RWPE2 (cell line): ENCODE results near the gene LOXHD1.

ENCODE experiments used
- ATAC-seq: fragments of 200-7000 bp; cut with Tn5 transposase; 3 replicates; pipeline ENCODE4 v1.9.1; 2021; ENCODE audit warnings: low read depth
- DNase-seq: peaks from one replicate; pipeline ENCODE4 v3.0.0-alpha.2; 2020; ENCODE audit warnings: low spot score
- H3K27ac ChIP-seq: fragments of 450-650 bp; 2 replicates; pipeline ENCODE4 v1.5.1; 2017; ENCODE audit warnings: mild to moderate bottlenecking; ENCODE audit not compliant: poor library complexity, severe bottlenecking
- H3K27me3 ChIP-seq: fragments of 250-450 bp; sonication (Bioruptor Pico); 2 replicates; pipeline ENCODE4 v1.5.1; 2021; ENCODE audit warnings: mild to moderate bottlenecking, moderate library complexity; ENCODE audit not compliant: insufficient read depth, poor library complexity, severe bottlenecking
- H3K36me3 ChIP-seq: fragments of 250-450 bp; sonication (Bioruptor Pico); 2 replicates; pipeline ENCODE4 v1.5.1; 2020; ENCODE audit warnings: low read depth, mild to moderate bottlenecking, moderate library complexity
- H3K4me1 ChIP-seq: fragments of 250-450 bp; sonication (Bioruptor Pico); 2 replicates; pipeline ENCODE4 v1.5.1; 2021; ENCODE audit warnings: mild to moderate bottlenecking, moderate library complexity; ENCODE audit not compliant: insufficient read depth, poor library complexity, severe bottlenecking
- H3K4me3 ChIP-seq: fragments of 250-450 bp; sonication (Bioruptor Pico); 2 replicates; pipeline ENCODE4 v1.5.1; 2021; ENCODE audit warnings: mild to moderate bottlenecking, moderate library complexity; ENCODE audit not compliant: severe bottlenecking
- H3K9me3 ChIP-seq: fragments of 250-450 bp; sonication (Bioruptor Pico); 2 replicates; pipeline ENCODE4 v1.5.1; 2021; ENCODE audit warnings: mild to moderate bottlenecking, moderate library complexity; ENCODE audit not compliant: severe bottlenecking
- TF ChIP-seq, protein P1 (sequence below): fragments of 450-650 bp; IDR thresholded peaks from one replicate; pipeline ENCODE4 v1.5.1; 2017; ENCODE audit warnings: mild to moderate bottlenecking, moderate library complexity; ENCODE audit not compliant: poor library complexity, severe bottlenecking

Gene LOXHD1

GRCh38 chr18:46650681-46651080 lies 6.3 kb downstream of the LOXHD1 start:
- TF ChIP-seq, protein P1, sequence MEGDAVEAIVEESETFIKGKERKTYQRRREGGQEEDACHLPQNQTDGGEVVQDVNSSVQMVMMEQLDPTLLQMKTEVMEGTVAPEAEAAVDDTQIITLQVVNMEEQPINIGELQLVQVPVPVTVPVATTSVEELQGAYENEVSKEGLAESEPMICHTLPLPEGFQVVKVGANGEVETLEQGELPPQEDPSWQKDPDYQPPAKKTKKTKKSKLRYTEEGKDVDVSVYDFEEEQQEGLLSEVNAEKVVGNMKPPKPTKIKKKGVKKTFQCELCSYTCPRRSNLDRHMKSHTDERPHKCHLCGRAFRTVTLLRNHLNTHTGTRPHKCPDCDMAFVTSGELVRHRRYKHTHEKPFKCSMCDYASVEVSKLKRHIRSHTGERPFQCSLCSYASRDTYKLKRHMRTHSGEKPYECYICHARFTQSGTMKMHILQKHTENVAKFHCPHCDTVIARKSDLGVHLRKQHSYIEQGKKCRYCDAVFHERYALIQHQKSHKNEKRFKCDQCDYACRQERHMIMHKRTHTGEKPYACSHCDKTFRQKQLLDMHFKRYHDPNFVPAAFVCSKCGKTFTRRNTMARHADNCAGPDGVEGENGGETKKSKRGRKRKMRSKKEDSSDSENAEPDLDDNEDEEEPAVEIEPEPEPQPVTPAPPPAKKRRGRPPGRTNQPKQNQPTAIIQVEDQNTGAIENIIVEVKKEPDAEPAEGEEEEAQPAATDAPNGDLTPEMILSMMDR = no peak

DNA sequence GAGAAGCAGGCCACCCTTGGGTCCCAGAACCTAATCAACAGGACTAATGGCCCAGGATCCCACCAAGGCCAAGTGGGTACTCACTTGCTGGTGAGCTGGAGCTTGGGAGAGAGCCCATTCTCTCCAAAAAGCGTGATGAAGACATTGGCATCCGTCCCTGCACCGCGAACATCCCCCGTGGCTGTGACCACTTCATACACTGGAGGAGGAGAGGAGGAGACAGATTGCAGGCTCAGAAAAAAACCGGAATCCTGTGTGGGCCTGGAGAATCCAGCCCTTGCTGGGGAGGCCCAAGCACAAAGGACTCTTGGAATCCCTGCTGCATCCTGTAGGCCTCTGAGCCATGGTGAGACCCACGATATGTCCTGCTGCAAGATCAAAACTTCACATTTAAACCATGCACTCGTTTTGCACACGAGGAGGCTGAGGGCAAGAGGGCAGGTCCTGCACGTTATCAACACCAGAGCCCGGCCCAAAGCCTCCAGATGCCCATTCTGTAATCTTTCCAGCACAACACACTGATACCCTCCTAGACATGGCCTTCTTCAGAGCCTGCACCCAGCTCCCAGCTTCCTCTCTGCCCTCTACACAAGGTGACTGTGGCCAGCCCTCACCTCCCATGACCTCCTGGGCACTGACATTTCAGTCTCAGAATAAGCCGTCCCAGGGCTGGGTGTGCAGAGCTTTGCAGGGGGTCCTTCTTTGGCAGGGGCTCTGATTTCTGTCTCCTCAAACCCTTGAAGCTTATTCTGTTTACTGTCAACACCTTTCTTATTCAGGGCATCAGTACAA lies 7.8 kb downstream of the LOXHD1 start:
- no peaks in the 10 kb centered on the region for H3K9me3 ChIP-seq
- H3K4me1 ChIP-seq = no peaks in the 10 kb centered on the region
- no peak overlapping the region for H3K4me3 ChIP-seq
- no peak overlapping the region for H3K27ac ChIP-seq
- H3K27me3 ChIP-seq = peaks cover 11% of the 10 kb centered on the region
- TF ChIP-seq, protein P1 = no peak
- DNase-seq (no peak), ATAC-seq (no peak)
- H3K36me3 ChIP-seq = no peaks in the 10 kb centered on the region

More at GRCh38 chr18:46650681-46651080, 6.3 kb downstream of the LOXHD1 start:
- H3K36me3 ChIP-seq = no peaks in the 10 kb centered on the region
- ATAC-seq (no peak), DNase-seq (no peak)
- no peak overlapping the region for H3K4me3 ChIP-seq
- no peaks in the 10 kb centered on the region for H3K4me1 ChIP-seq
- H3K9me3 ChIP-seq = no peaks in the 10 kb centered on the region
- peaks cover 11% of the 10 kb centered on the region for H3K27me3 ChIP-seq
- no peak overlapping the region for H3K27ac ChIP-seq

GRCh38 chr18:46646468-46646867 lies 10.6 kb downstream of the LOXHD1 start:
- no peak for ATAC-seq
- TF ChIP-seq, protein P1 = no peak
- Histone ChIP-seq H3K4me3 (no peak overlapping the region), H3K27ac (no peak overlapping the region), H3K36me3 (no peaks in the 10 kb centered on the region), H3K9me3 (no peaks in the 10 kb centered on the region), H3K27me3 (peaks cover 6% of the 10 kb centered on the region), H3K4me1 (no peaks in the 10 kb centered on the region)
- DNase-seq = no peak

DNA sequence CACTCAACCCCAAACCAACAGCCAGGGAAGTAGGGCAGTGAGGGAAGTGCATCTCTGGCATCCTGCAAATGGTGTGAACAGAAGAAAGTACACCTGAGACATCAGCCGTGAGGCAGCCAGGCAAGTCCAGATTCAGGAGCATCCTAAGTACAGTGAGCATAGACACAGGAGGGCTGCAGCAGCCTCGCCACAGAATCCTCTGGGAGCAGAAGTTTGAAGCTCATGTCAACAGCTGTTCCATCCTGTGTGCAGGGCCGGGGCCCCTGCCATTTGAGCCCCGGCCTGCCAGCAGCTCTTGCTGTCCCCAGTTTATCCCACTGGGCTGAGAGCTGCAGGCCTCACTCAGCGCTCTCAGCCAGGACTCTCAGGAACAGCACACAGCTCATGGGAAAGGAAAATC lies 14.5 kb downstream of the LOXHD1 start:
- Histone ChIP-seq H3K4me3 (no peak overlapping the region), H3K27me3 (no peaks in the 10 kb centered on the region), H3K36me3 (no peaks in the 10 kb centered on the region), H3K4me1 (no peaks in the 10 kb centered on the region), H3K9me3 (no peaks in the 10 kb centered on the region), H3K27ac (no peak overlapping the region)
- no peak for DNase-seq
- TF ChIP-seq, protein P1 = no peak
- ATAC-seq = no peak

GRCh38 chr18:46641917-46642316 lies 15.1 kb downstream of the LOXHD1 start:
- Histone ChIP-seq H3K9me3 (no peaks in the 10 kb centered on the region), H3K4me1 (no peaks in the 10 kb centered on the region), H3K27me3 (no peaks in the 10 kb centered on the region), H3K27ac (no peak overlapping the region), H3K4me3 (no peak overlapping the region), H3K36me3 (no peaks in the 10 kb centered on the region)
- TF ChIP-seq, protein P1 = no peak
- no peak for ATAC-seq
- no peak for DNase-seq
